Nephron (organoid): ENCODE data around the gene CRIP3.
A peak's percentile ranks its signal among the peaks of the same experiment; 100 is the strongest.

Experiments
- H3K27ac Mint-ChIP-seq, 3 experiments: 2 replicates each; pipeline ENCODE4 v1.8.0; 2020; ENCODE audit warnings: mixed read lengths in 3 of 3, mild to moderate bottlenecking in 2 of 3, moderate library complexity in 1 of 3
- H3K27me3 Mint-ChIP-seq: 2 replicates; pipeline ENCODE4 v1.8.0; 2021; ENCODE audit warnings: low read depth, mild to moderate bottlenecking, moderate library complexity, mixed read lengths
- H3K36me3 Mint-ChIP-seq: 2 replicates; pipeline ENCODE4 v1.8.0; 2020; ENCODE audit warnings: low read depth, mixed read lengths
- H3K4me1 Mint-ChIP-seq: 2 replicates; pipeline ENCODE4 v1.8.0; 2020; ENCODE audit warnings: mixed read lengths
- H3K4me3 Mint-ChIP-seq, 3 experiments: 2 replicates each; pipeline ENCODE4 v1.8.0; 2020; ENCODE audit warnings: mild to moderate bottlenecking in 3 of 3, mixed read lengths in 3 of 3, moderate library complexity in 2 of 3
- H3K9me3 Mint-ChIP-seq: 2 replicates; pipeline ENCODE4 v1.8.0; 2020; ENCODE audit warnings: mixed read lengths
- TF ChIP-seq, protein P1 (sequence below), 3 experiments: fragments of 200-600 bp; sonication (generic); IDR thresholded peaks; one replicate each; pipeline ENCODE4 v1.5.0; 2021; ENCODE audit warnings: antibody characterized with exemption in 3 of 3; ENCODE audit not compliant: unreplicated experiment in 3 of 3

CRIP3 gene

DNA sequence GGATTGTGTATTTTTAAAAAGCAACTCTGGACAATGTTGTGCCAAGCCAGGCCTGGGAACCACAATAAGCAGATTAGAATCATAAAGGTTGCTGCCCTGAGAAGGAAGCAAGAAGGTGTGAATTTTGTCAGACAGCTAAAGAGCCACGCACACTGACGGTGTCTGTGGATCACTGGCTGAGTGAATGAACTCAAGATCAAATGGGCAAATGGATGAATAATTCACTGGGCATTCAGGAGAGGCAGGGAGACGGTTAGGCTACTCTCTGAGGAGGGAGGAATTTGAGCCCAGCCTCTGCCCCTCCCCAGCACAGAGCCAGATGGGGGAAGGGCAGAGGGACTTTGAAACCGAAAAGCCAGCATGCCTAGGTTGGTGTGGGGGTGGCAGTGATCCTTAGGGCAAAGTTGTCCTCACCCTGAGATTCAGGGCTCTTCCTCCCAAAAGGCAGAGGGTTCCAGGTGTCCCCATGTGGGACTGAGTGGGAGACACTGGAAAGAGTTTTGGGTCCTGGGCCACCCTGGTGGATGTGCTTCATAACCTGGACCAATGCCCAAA, 30.0 kb downstream of the CRIP3 start:
- H3K27me3 Mint-ChIP-seq, result peaks cover 57% of the 10 kb centered on the region
- no peaks in the 10 kb centered on the region for H3K9me3 Mint-ChIP-seq
- peak overlapping the region; percentile 59 to 76 (median 60) for H3K27ac Mint-ChIP-seq
- no peak overlapping the region for H3K4me3 Mint-ChIP-seq
- H3K36me3 Mint-ChIP-seq, result no peaks in the 10 kb centered on the region
- TF ChIP-seq, protein P1, sequence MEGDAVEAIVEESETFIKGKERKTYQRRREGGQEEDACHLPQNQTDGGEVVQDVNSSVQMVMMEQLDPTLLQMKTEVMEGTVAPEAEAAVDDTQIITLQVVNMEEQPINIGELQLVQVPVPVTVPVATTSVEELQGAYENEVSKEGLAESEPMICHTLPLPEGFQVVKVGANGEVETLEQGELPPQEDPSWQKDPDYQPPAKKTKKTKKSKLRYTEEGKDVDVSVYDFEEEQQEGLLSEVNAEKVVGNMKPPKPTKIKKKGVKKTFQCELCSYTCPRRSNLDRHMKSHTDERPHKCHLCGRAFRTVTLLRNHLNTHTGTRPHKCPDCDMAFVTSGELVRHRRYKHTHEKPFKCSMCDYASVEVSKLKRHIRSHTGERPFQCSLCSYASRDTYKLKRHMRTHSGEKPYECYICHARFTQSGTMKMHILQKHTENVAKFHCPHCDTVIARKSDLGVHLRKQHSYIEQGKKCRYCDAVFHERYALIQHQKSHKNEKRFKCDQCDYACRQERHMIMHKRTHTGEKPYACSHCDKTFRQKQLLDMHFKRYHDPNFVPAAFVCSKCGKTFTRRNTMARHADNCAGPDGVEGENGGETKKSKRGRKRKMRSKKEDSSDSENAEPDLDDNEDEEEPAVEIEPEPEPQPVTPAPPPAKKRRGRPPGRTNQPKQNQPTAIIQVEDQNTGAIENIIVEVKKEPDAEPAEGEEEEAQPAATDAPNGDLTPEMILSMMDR (IDR thresholded peaks at IDR 0.05; ENCODE audit: unreplicated experiment in 3 of 3), result no peak
- peaks cover 23% of the 10 kb centered on the region for H3K4me1 Mint-ChIP-seq

DNA sequence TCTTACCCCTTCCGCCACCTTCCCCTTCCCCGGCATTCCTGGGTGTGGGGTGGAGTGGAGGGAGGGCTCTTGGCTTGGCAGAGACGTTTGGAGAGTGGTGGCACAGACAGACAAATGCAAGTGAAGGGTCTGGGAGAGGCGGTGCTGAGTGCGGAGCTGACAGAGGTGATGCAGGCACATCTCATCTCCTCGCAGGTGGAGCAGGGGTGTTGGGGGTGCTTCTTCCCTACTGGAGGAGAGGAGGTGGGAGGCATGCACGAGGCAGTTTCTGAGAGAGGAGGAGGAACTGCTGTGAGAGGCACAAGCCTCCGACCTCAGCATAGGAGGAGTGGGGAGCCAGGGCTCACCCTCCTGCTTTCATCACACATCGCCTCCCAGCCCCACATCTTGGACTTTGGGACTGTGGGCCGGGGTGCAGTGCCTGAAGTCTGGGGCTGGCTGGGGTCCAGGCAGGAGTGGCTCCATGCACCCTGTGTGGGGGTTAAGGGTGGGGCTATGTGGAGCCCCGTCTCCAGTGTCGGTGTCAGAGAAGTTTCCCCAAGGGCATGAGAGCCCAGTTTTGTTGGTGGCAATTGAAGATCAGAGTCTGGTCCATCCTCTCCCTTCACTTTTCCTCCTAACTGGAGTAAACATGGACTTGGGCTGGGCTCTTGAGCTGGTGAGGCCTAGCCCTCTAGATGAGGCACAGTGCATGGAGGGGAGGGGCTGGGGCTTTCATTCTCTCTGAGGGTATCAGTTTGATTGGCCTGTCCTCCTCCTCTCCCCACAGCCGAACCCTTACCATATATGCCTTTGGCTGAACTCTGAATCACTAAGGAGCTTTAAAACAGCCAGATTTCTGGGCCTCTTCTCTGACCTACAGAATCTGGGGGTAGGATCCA, 30.7 kb downstream of the CRIP3 start:
- TF ChIP-seq, protein P1 (IDR thresholded peaks at IDR 0.05; ENCODE audit: unreplicated experiment in 3 of 3), result no peak
- Mint-ChIP-seq H3K4me1 (peaks cover 28% of the 10 kb centered on the region), H3K27me3 (peaks cover 64% of the 10 kb centered on the region), H3K4me3 (peak overlapping the region in 2 of 3 experiments; percentile 12 to 41), H3K27ac (peak overlapping the region; percentile 59 to 76 (median 60)), H3K9me3 (no peaks in the 10 kb centered on the region), H3K36me3 (no peaks in the 10 kb centered on the region)

DNA sequence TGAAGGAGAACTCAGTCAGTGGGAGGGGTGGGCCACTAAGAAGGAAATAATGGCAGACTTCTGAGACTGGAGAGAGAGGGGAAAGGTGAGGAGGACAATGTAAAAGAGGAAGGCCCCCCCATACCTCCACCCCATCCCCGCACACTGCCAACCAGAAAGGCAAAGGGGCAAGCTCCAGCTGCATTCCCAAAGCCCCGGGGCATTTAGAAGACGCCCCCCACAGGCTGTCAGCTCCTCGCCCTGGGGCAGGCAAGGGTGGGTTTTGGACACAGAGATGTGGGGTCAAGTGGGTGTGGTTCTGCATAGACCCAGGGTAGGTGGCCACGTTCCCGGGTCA, 31.4 kb downstream of the CRIP3 start:
- TF ChIP-seq, protein P1 (IDR thresholded peaks at IDR 0.05; ENCODE audit: unreplicated experiment in 3 of 3), result no peak
- H3K27ac Mint-ChIP-seq, result peak overlapping the region in 2 of 3 experiments; percentile 60 to 90
- peak overlapping the region in 1 of 3 experiments; percentile 74 for H3K4me3 Mint-ChIP-seq
- peaks cover 31% of the 10 kb centered on the region for H3K4me1 Mint-ChIP-seq
- no peaks in the 10 kb centered on the region for H3K36me3 Mint-ChIP-seq
- H3K9me3 Mint-ChIP-seq, result no peaks in the 10 kb centered on the region
- H3K27me3 Mint-ChIP-seq, result peaks cover 64% of the 10 kb centered on the region

DNA sequence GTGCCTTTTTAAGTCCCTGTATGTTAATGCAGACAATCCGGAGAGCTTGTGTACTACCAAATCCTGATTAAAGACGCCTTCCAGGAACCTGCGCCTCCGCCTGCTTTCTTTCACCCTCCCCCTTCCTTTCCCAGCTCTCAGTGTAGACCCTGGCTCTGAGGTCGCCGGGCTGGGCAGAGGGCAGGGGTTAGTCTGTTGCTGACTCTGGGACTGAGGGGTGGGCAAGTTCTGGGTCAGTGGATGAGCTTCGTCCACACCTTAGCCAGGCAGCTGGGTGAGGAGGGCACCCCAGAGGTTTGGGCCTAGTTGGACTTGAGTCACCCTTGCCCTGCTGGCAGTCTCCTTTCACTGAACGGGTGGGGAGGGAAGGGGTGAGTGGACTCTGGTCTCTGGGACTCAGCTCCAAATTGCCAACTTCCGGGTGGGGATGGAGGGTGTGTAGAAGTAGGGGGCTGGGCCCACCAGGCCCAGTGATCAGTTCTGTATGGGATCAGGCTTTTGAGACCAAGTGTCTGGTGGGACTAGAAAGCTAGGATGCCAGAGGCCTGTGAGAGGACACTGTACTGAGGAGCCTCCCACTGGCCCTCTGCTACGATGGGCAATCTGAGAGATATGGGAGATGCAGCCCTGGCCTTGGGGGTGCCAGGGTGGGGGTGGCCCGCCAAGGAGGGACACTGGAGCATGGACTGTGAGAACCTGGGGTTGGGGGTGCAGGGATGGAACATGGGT, 31.9 kb downstream of the CRIP3 start:
- Mint-ChIP-seq H3K4me1 (peaks cover 31% of the 10 kb centered on the region), H3K4me3 (peak overlapping the region in 1 of 3 experiments; percentile 74), H3K9me3 (no peaks in the 10 kb centered on the region), H3K27me3 (peaks cover 59% of the 10 kb centered on the region), H3K36me3 (no peaks in the 10 kb centered on the region), H3K27ac (peak overlapping the region; percentile 27 to 90 (median 57))
- TF ChIP-seq, protein P1 (IDR thresholded peaks at IDR 0.05; ENCODE audit: unreplicated experiment in 3 of 3), result no peak

DNA sequence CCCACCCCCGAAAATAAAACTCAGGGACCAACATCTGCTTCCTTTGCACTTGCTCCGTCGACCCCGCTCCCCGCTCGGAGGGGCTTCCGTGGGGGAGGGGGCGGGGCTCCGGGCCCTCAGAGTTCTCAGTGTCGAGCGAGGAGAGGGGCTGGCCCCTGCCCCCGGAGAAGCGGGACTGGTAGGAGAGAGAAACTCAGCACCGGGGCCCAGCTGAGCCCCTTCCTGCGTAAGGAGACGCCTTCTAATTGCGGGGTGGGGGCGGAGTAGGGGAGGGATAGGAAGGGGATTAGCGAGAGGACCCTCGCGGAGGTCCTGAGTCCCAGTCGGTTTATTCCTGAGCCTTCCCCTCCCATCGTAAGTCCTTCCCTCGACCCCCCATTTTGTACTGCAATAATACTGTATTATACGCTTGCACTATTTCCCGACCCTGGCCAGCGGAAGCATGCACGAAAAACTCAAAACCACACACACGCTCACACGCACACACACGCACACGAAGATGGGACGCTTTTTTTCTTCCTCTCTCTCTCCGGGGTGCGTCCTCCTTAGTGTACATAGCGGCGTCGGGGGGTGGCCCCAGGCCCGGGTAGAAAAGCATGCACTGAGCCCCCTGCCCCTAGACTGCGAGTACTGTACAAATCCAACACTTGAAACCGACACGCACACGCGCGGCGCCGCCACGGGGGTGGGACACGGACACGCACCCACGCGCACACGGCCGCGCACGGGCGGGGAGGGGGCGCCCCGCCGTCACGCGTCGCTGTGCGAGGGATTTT, 32.6 kb downstream of the CRIP3 start:
- H3K4me1 Mint-ChIP-seq, result peaks cover 27% of the 10 kb centered on the region
- no peaks in the 10 kb centered on the region for H3K36me3 Mint-ChIP-seq
- peak overlapping the region; percentile 72 to 75 (median 74) for H3K4me3 Mint-ChIP-seq
- TF ChIP-seq, protein P1 (IDR thresholded peaks at IDR 0.05; ENCODE audit: unreplicated experiment in 3 of 3), result no peak
- peak overlapping the region; percentile 27 to 75 (median 68) for H3K27ac Mint-ChIP-seq
- peaks cover 58% of the 10 kb centered on the region for H3K27me3 Mint-ChIP-seq
- H3K9me3 Mint-ChIP-seq, result no peaks in the 10 kb centered on the region
